Prostate gland (tissue), 2 donors: Measurements from ENCODE around the gene RNF227. TPM values are rescaled to one million over a fixed set of nuclear protein-coding genes. Genes with fewer than 3 reads are reported as not detected.

Experiments used
- DNase-seq: peaks from one replicate; pipeline ENCODE4 v3.0.0-alpha.2; 2019; ENCODE audit warnings: low spot score
- H3K27ac ChIP-seq, 2 donors: fragments of 200-600 bp; sonication (generic); 2 replicates each; pipeline ENCODE4 v1.5.1; 2017 to 2019
- H3K27me3 ChIP-seq: fragments of 200-600 bp; sonication (generic); replicated peaks from 2 replicates; pipeline ENCODE4 v1.5.1; 2019; ENCODE audit not compliant: insufficient read depth
- H3K36me3 ChIP-seq, 2 donors: fragments of 200-600 bp; sonication (generic); 1 replicate in 1 of 2; 2 replicates in 1 of 2; pipeline versions ENCODE4 v1.5.1 to v1.8.1; 2017 to 2019
- H3K4me1 ChIP-seq: fragments of 200-600 bp; sonication (generic); replicated peaks from 2 replicates; pipeline ENCODE4 v1.5.1; 2019
- H3K4me3 ChIP-seq, 2 donors: fragments of 200-600 bp; sonication (generic); 2 replicates each; pipeline ENCODE4 v1.5.1; 2017 to 2019
- H3K9me3 ChIP-seq: fragments of 200-600 bp; sonication (generic); 2 replicates; pipeline ENCODE4 v1.5.1; 2017
- CTCF ChIP-seq, 4 experiments: fragments of 200-600 bp in 2 of 4; fragments of 450-650 bp in 2 of 4; sonication (generic) in 2 of 4; IDR thresholded peaks; 1 replicate in 3 of 4; 2 replicates in 1 of 4; pipeline ENCODE4 v1.5.1; 2016 to 2019; ENCODE audit warnings: antibody characterized with exemption in 4 of 4, mild to moderate bottlenecking in 2 of 4, moderate library complexity in 2 of 4
- POLR2A ChIP-seq: fragments of 450-650 bp; IDR thresholded peaks from one replicate; pipeline ENCODE4 v1.6.1; 2016; ENCODE audit warnings: antibody characterized with exemption, mild to moderate bottlenecking
- POLR2AphosphoS5 ChIP-seq: sonication (generic); formaldehyde crosslinking; IDR thresholded peaks from one replicate; pipeline ENCODE4 v1.6.1; 2017; ENCODE audit warnings: antibody characterized with exemption
- WGBS: methylation state at CpG from one replicate; pipeline ENCODE4 v1.1.5; 2018; 5-methylcytosine and 5-hydroxymethylcytosine counted together
- intact Hi-C: fragments of 100-400 bp; cut with DNase I; formaldehyde crosslinking; loops from one replicate; pipeline ENCODE4 v1.14.2; 2022
- total RNA-seq, 2 donors: library from RNA; depleted of rRNA; stranded (reverse); fragments of >200 nt; gene quantifications; one replicate each; pipeline ENCODE4 v1.1.0, GENCODE V29; 2016

RNF227 gene
- total RNA-seq, 2 donors from 2014 or later = 7.8 to 32.4 TPM

GRCh38 chr17:7883781-7884386 lies 32.2 kb downstream of the RNF227 start:
- Histone ChIP-seq H3K27ac (peak overlapping the region; percentile 97 to 99), H3K27me3 (no peaks in the 10 kb centered on the region), H3K4me3 (peak overlapping the region; percentile 77 to 90), H3K9me3 (no peaks in the 10 kb centered on the region), H3K36me3 (no peaks in the 10 kb centered on the region), H3K4me1 (peaks cover 15% of the 10 kb centered on the region)
- WGBS = 0% methylated on average over 3 of the region's 3 CpGs
- no peak for DNase-seq
- TF ChIP-seq CTCF (IDR thresholded peaks at IDR 0.05) (no peak), POLR2A (no peak), POLR2AphosphoS5 (no peak)
- intact Hi-C loops = no loop called here

DNA sequence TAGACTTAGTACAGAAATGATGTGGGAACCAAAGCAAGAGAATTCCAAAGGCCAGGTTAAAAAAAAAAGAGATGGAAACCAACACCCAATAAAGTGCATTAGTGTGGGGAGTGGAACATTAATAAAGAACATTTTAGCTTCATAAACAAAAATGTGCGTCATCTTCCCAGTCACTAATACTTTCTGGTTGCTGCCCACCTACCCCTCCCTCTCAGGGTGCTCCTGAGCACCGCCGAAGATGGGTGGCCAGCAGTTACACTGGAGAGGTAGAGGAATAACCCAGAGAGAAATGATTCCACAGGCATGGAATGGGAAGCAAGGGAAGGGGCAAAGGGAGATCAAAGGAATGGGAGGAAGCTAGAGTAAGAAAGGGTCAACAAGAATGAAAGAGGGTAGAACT lies 33.5 kb downstream of the RNF227 start:
- WGBS = 39% methylated on average over 3 of the region's 3 CpGs
- Histone ChIP-seq H3K9me3 (no peaks in the 10 kb centered on the region), H3K27ac (peak overlapping the region; percentile 97 to 99), H3K4me1 (peaks cover 10% of the 10 kb centered on the region), H3K36me3 (no peaks in the 10 kb centered on the region), H3K27me3 (no peaks in the 10 kb centered on the region), H3K4me3 (peak overlapping the region in 1 of 2 donors; percentile 77)
- TF ChIP-seq POLR2AphosphoS5 (no peak), POLR2A (no peak), CTCF (IDR thresholded peaks at IDR 0.05) (no peak)
- intact Hi-C loops = no loop called here
- DNase-seq = no peak

DNA sequence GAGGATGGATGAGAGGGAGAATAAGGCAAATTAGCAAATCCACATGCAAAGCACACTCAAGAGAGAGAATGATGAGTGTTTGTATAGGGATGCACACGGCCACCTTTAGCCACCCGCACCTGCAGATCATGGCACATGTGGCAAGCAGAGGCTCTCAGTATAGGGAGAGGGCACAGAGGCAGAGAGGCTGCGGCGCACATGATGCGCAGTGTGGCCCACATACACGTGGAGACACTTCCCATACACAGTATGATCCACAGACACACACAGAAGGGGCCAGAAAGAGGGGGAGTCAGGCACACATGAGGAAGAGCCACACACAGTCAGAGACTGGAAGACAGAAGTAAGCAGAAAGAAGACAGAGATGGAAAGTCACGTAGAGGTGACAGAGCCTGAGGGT lies 34.0 kb downstream of the RNF227 start:
- 47% methylated on average over 7 of the region's 7 CpGs for WGBS
- DNase-seq = no peak
- no peak overlapping the region for H3K4me3 ChIP-seq
- peaks cover 10% of the 10 kb centered on the region for H3K4me1 ChIP-seq
- TF ChIP-seq POLR2A (no peak), POLR2AphosphoS5 (no peak), CTCF (IDR thresholded peaks at IDR 0.05) (no peak)
- no peaks in the 10 kb centered on the region for H3K9me3 ChIP-seq
- intact Hi-C loops = no loop called here
- no peaks in the 10 kb centered on the region for H3K27me3 ChIP-seq
- peak overlapping the region; percentile 97 to 99 for H3K27ac ChIP-seq
- H3K36me3 ChIP-seq = no peaks in the 10 kb centered on the region

- no peaks in the 10 kb centered on the region for H3K27me3 ChIP-seq
- H3K4me3 ChIP-seq = no peak overlapping the region
- H3K36me3 ChIP-seq = no peaks in the 10 kb centered on the region
- intact Hi-C loops = no loop called here
- DNase-seq = peak; percentile 67
- TF ChIP-seq POLR2A (no peak), POLR2AphosphoS5 (peak; percentile 28)
- peak overlapping the region; percentile 97 to 99 for H3K27ac ChIP-seq
- peaks cover 10% of the 10 kb centered on the region for H3K4me1 ChIP-seq
- 18% methylated on average over 7 of the region's 7 CpGs for WGBS
- no peaks in the 10 kb centered on the region for H3K9me3 ChIP-seq
Measured at GRCh38 chr17:7881276-7882054, 34.6 kb downstream of the RNF227 start.

DNA sequence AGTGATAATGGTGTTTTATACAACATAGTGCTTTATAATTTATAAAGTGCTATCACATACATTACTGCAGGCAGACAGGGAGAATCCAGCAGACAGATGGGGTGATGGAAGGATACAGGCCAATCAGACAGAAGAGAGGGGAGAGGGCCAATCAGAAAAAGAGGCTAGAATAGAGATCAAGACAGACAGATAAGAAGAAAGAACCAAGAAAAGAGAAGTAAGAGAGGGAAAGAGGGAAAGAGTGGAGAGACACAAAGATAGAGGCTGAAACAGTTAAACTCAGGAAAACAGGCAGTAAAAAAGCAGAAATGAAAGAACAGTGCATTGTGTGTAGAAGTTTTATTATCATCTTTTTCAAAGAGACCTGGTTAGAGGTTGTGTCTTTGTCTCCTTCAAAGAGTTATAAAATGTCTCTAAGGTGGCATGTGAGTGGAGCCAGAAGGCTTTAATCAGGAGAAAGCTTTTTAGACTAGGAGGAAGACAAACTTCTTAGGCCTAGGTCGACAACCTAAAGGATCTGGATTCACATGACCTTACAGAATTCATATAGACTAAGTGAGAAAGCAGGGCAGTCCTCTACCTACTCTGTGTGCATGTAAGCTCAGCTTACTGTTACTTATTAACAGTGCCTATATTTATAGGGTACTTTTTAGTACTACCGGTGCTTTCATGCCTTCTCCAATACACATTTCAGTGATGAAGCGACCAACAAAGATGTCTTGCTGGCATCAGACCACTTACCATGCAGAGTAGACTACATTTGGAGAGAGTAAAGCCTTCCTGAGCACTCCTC lies 35.8 kb downstream of the RNF227 start:
- TF ChIP-seq POLR2A (no peak), POLR2AphosphoS5 (no peak), CTCF (IDR thresholded peaks at IDR 0.05) (no peak)
- Histone ChIP-seq H3K27ac (peak overlapping the region; percentile 97 to 99), H3K4me3 (no peak overlapping the region), H3K27me3 (no peaks in the 10 kb centered on the region), H3K9me3 (no peaks in the 10 kb centered on the region), H3K36me3 (no peaks in the 10 kb centered on the region), H3K4me1 (peaks cover 10% of the 10 kb centered on the region)
- WGBS = 32% methylated on average over 3 of the region's 3 CpGs
- DNase-seq = no peak
- intact Hi-C loops = no loop called here
